Right renal pelvis (tissue), 4 donors: ENCODE results near the gene MAN1A2. TPM values are rescaled to one million over a fixed set of nuclear protein-coding genes. Genes with fewer than 3 reads are reported as not detected.
"Not testable (repeated sequence)": the region's sequence is repeated elsewhere in the genome, so short reads cannot be mapped to it uniquely, and the experiment has no call there.

ENCODE experiments used
- DNase-seq, 4 donors: peaks; one replicate each; pipeline ENCODE4 v3.0.0-alpha.2; 2013; ENCODE audit warnings: low read depth in 4 of 4, low spot score in 3 of 4, missing footprints in 1 of 4
- polyA plus RNA-seq, 4 donors: library from polyadenylated mRNA; unstranded; fragments of 120-200 nt; gene quantifications; one replicate each; pipeline ENCODE4 v1.2.1, GENCODE V29; 2013; ENCODE audit not compliant: insufficient read length in 4 of 4

The MAN1A2 gene
- polyA plus RNA-seq, 4 donors: 43.1 to 49.7 (median 48.4) TPM

- no peak for DNase-seq
These were observed 28.8 kb downstream of the MAN1A2 start for GRCh38 chr1:117396074-117396473.

- no peak for DNase-seq
These were observed 29.4 kb downstream of the MAN1A2 start for GRCh38 chr1:117396636-117397035.

DNA sequence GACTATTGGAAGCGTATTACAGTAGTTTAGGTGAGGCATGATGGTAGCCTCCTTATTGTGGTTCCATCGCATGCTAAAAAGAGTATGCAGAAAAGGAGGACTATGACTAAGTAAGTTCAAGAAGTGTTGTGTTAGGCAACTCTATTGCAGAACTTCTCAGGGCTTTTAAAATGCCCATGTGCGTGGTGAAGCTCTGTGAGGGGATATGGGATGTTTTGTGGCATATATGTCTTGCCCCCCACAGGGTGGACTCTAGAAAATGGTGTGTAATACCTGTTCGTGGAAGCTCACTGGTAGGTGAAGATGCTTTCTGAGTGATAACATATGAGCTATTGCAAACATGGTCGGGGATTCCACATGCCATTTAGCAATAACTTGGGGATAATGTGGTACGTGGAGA lies 31.7 kb downstream of the MAN1A2 start:
- DNase-seq: no peak

DNA sequence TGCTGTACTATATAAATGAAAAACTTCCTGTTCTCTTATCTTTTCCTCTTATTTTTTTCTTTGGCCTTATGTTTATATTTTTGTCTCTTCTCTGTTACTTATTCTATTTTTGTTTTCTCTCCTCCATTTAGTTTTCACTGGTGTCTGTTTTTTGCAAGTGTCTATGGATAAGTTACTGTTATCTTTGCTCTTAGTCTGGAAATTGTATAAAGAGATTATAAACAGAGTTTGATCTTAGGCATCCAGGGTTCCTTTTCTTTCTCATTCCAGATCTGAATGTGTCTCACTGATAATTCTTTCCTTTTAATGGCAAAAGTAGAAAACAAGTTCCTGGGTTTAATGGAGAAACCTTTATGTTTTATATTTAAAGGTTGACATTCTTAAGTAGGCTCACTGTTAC lies 34.5 kb downstream of the MAN1A2 start:
- no peak for DNase-seq

GRCh38 chr1:117403597-117403996 lies 36.3 kb downstream of the MAN1A2 start:
- no peak for DNase-seq

- no peak for DNase-seq
These were observed 37.8 kb downstream of the MAN1A2 start for GRCh38 chr1:117405042-117405441.

DNA sequence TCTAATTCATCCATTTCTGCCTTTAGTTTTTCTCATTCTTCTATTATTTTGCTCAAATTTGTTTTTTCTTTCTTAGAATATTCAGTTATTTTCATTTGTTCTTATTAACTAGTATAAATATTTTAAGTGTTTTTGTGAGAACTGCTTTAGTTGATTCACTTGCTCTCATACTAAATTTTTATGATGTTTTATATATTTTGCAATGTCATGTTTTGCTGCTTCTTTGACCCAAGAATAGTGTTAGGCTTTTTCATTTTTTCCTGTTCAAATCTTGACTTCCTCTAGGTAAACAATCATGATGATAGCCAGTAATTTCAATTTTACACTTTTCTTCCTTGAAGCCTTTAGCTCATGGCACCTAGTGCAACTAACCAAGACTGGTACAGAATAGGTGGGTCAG lies 45.2 kb downstream of the MAN1A2 start:
- no peak for DNase-seq

DNA sequence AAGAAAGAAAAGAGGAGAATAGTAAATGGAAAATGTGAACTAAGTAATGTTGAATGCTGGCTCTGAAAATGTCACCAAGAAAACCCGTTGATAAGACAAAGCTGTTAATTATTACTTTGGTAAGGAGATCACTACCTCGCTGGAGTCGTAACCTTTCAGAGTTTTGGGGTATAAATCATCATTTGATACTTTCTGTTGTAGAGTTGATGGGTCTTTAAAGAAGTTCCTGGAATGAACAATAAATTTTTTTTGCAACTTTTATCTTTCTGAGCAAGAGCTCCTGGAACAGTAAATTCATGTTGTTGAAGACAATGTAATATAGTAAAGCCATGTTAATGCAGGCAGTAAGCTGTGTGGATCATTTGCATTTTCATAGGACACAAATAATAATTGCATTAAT lies 46.2 kb downstream of the MAN1A2 start:
- DNase-seq: no peak

GRCh38 chr1:117414943-117415342 lies 47.7 kb downstream of the MAN1A2 start:
- no peak for DNase-seq

DNA sequence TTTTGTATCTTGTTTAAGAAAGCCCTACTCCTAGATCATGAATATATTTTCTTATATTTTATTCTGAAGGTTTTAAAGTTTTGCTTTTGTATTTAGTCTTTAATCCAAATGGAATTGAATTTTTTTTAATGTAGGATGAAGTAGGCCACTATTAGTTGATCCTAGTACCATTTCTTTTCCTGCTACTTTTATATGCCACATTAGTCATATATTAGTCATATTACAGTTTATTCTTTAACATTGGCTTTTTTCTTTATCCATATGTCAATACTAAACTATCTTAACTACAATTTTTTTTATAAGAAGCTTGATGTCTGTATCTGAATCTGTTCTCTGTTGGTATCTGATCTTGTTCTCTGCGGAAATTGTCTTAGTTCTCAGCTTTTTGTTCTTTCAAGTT lies 48.8 kb downstream of the MAN1A2 start:
- no peak for DNase-seq

GRCh38 chr1:117416546-117417125 lies 49.4 kb downstream of the MAN1A2 start:
- no peak for DNase-seq

GRCh38 chr1:117425050-117425734 lies 57.9 kb downstream of the MAN1A2 start:
- DNase-seq: no peak

- no peak for DNase-seq
These were observed 60.0 kb downstream of the MAN1A2 start for GRCh38 chr1:117427297-117427696.

- no peak for DNase-seq
These were observed 66.7 kb downstream of the MAN1A2 start for GRCh38 chr1:117433943-117434342.

- no peak for DNase-seq
These were observed 69.3 kb downstream of the MAN1A2 start for GRCh38 chr1:117436513-117436912.

DNA sequence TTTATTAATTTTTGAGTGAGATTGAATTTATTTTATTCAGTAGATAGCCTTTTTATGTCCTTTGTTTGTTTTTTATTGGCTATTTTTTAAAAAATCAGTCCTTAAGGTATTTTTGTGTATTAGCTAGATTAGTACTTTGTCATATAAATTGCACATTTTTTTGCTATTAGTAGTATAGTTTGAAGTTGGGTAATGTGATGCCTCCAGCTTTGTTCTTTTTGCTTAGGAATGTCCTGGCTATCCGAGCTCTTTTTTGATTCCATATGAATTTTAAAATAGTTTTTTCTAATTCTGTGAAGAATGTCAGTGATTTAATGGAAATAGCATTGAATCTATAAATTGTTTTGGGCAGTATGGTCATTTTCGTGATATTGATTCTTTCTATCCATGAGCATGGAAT lies 80.4 kb downstream of the MAN1A2 start:
- DNase-seq: no peak

GRCh38 chr1:117452216-117452615 lies 85.0 kb downstream of the MAN1A2 start:
- DNase-seq: no peak

GRCh38 chr1:117453958-117454357 lies 86.7 kb downstream of the MAN1A2 start:
- DNase-seq: no peak

DNA sequence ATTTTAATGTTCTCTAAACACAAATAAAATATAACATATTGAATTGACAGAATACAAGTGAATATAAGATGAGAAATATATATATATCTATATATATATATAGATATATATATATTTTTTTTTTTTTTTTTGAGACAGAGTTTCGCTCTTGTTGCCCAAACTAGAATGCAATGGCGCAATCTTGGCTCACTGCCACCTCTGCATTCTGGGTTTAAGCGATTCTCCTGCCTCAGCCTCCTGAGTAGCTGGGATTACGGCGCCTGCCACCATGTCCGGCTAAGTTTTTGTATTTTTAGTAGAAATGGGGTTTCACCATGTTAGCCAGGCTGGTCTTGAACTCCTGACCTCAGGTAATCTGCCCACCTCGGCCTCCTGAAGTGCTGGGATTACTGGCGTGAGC lies 91.2 kb downstream of the MAN1A2 start:
- not testable (repeated sequence) for DNase-seq

DNA sequence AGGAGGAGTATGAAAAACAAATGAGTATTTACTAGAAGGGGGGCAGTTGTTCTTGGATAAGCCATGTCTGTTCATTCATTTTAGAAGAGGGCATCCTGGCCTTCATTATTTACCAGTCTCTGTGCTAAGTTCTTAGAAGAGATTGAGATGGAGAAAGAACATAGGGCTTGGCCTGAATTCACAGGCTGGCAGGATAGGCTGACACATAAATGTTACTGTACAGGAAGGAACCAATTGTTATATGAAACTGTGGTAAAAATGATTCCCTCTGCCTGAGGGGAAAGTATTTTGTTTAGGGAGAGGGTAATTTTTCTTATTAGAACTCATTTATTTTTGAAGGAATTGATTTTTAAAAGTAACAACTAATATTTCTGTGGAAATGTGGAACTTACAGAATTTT lies 99.5 kb downstream of the MAN1A2 start:
- DNase-seq: no peak

- DNase-seq: no peak
These were observed 100.1 kb downstream of the MAN1A2 start for GRCh38 chr1:117467336-117467735.

GRCh38 chr1:117473063-117473462 lies 105.8 kb downstream of the MAN1A2 start:
- DNase-seq: no peak

GRCh38 chr1:117475495-117475894 lies 108.2 kb downstream of the MAN1A2 start:
- DNase-seq: not testable (repeated sequence)
